GM18858 (cell line): ENCODE results near the gene AP1G1.
A peak's percentile ranks its signal among the peaks of the same experiment; 100 is the strongest.
"Not testable (repeated sequence)": the region's sequence is repeated elsewhere in the genome, so short reads cannot be mapped to it uniquely, and the experiment has no call there.

Source experiments
- ATAC-seq: cut with Tn5 transposase; IDR thresholded peaks from one replicate; pipeline ENCODE4 v1.9.1; 2021; ENCODE audit not compliant: unreplicated experiment

Gene AP1G1

DNA sequence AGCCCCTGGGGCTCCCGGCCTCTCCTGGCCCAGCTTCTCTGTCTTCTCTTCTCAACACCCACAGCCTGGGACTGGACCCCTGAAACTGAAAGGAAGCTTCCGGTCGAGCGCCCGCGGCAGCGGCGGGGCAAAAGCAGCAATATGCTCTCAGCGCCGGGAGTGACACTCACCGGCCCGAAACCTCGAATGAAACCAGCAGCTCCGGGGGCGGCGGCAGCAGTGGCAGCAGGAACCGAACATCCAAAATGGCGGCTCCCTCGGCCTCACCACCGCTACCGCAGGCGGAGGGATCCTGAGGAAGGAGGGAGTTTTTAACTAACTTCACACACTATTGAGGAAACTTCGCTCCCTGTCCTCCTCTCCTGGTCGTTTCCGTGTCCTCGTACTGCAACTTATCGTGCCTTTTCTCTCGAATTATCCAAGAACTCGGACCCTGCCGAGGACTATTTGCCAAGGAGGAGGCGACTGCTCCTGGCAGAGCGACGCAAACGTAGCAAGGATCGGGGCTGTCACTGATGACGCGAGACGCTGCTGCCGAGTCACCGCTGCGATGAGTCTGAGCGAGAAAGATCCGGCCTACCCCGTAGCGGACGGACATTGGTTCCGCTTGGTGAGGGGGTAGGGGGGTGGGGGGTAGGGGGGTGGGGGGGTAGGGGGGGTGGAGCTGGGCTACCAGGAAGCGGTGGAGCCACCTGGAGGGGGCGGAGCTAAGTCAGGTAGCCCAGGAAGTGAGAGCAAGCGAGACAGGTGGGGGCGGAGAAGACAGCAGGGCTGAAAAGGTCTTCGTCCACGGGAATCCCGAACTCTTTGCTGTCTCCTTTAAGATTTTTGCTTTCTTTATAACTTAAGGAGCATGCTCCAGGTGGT, at the start of gene AP1G1:
TSS of gene AP1G1 (minus strand) at position 242 of the 867 bp plus-strand sequence. CDS start 19,355 bp downstream, outside the sequence.
- peak; percentile 73 for ATAC-seq

DNA sequence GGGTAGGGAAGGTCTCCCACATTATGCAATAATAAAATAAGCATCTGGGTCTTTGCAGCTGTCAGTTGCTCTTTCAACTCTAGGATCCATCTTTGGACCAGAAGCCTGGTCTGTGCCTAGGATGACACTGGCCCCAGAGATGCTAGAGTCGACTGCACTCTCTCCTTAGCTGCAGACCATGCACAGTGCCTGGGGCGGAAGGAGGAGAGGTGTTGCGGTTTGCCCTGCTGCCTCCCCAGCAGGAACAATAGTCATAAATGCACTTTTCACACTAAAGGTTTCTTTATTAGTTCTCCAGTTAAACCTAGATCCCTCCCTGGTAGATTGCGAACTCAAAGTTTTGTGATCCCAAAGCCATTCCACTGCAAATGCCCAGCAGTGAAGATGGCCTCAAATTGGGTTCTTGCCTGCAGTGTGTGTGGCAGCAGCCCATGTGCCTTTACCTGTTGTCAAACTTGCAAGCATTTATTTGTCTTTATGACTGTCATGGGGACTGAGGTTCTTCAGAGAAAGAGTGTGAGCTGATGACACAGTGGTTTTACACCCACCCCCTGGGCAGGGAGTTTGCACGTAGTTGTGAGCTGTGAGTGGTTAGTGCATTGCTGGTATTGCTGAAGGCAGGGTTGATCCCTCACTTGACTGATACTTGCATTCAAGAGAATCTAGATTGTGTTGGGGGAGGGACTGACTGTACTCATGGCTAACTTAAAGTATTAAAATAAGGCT, 47.5 kb upstream of the AP1G1 start:
- ATAC-seq: no peak

DNA sequence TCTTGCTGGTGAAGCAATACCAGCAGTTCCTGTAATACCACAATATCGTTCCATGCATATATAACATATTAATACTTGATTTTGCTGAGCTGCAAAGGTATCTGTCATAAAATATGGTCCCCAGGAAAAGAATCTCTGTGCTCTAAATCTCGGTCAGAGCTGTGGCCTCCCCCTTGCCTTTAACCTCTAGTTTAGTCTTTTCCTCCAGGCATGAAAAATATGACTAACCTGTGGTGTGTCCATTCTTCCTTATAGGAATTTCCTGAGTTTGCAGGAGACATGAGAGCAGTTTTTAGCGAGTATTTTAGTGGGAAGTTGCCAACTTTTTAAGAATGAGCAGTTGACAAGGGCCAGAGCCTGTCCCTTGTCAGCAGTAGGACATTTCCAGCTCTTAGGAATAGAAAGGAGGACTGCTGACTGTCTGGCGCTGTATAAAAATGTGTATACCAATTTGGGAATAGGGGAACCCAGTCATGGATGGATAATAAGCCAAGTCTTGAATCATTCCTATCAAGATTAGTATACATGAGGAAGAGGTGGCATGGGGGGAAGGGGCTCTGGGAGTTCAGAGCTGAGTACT, 45.8 kb upstream of the AP1G1 start:
- ATAC-seq: no peak

- ATAC-seq: peak; percentile 46
These were observed 44.8 kb upstream of the AP1G1 start for GRCh38 chr16:71853413-71853812.

DNA sequence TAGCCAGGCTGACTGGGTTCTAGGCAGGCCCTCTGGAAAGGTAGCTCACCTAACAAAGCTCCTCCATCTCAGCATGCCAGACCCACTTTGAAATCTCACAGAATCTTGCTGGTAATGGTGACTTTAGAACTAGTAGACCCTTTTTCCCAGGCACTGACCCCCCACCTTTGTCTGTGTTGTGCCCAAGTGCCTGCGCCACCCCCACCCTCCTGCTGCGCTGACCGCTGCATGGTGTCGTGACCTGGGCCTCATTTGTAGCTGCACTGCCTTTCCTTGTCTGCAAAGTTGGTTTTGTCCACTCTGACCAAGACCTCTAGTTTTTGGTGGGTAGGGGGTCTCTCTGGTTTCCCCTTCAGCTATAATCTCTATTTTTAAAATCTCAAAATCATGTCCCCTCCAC, 43.9 kb upstream of the AP1G1 start:
- ATAC-seq: no peak

GRCh38 chr16:71852158-71852557, 43.5 kb upstream of the AP1G1 start:
- ATAC-seq: no peak

GRCh38 chr16:71851746-71852145, 43.1 kb upstream of the AP1G1 start:
- no peak for ATAC-seq

- ATAC-seq: no peak
These were observed 40.0 kb upstream of the AP1G1 start for GRCh38 chr16:71848622-71849021.

DNA sequence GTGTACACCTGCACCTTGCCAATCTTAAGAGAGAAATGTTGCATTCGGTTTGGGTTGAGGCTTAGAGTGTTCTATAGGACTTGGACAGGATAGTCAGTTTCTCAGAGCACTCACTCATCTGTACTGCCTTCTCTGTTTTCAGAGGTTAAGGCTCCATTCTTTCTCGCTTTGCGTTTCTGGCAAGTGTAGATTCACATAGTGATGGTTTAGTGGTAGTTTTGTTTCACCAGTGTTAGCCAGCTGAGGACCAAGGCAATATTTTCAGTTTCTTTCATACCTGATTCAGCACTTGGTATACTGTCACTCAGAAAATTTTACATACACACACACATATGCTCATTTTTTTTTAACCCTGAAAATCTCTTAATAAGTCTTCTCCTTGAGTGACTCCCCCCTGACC, 38.5 kb upstream of the AP1G1 start:
- no peak for ATAC-seq

GRCh38 chr16:71846431-71846830, 37.8 kb upstream of the AP1G1 start:
- no peak for ATAC-seq

- peak; percentile 54 for ATAC-seq
These were observed 37.2 kb upstream of the AP1G1 start, which contains the start of gene ATXN1L for GRCh38 chr16:71845639-71846430. Gene ATXN1L (plus strand): TSS chr16:71845976. CDS start chr16:71849741, 3,765 bp downstream.

GRCh38 chr16:71843572-71843971, 34.9 kb upstream of the AP1G1 start:
- ATAC-seq: no peak

GRCh38 chr16:71840052-71840451, 31.4 kb upstream of the AP1G1 start:
- no peak for ATAC-seq

GRCh38 chr16:71837150-71837549, 28.5 kb upstream of the AP1G1 start:
- ATAC-seq: no peak

DNA sequence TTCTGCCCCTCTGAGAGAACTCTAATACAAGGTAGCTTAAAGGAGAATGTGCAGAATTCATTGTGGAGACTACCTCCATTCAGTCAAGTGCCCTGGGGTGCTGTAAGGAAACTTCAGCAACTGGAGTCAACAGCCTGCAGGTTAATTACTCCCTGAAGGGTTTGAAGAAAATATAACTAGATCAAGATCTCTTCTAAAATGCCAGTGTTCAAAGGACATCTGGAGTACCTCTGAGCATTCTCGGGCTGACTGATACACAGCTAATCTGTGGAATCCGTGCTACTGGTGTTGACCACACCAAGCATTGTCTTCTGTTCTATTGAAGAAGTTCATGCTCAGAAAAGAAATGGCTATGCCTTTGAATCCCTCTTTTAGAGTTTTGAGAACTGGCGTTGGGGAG, 25.7 kb upstream of the AP1G1 start:
- no peak for ATAC-seq

GRCh38 chr16:71832112-71832511, 23.5 kb upstream of the AP1G1 start:
- not testable (repeated sequence) for ATAC-seq

DNA sequence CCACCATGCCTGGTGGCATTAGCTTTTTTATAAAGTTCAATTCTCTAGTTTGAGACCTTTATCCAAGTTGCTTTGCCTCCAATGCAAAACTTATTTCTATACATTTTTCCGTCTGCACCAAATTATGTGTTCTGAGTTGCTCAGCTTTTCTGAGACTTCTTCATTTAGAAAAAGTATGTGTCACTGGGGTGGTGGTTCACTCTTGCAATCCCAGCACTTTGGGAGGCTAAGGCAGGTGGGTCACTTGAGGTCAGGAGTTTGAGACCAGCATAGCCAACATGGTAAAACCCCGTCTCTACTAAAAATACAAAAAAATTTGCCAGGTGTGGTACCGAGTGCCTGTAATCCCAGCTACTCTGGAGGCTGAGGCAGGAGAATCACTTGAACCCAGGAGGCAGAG, 23.1 kb upstream of the AP1G1 start:
- ATAC-seq: not testable (repeated sequence)

GRCh38 chr16:71830359-71830758, 21.7 kb upstream of the AP1G1 start:
- ATAC-seq: no peak

- no peak for ATAC-seq
These were observed 17.9 kb upstream of the AP1G1 start for GRCh38 chr16:71826533-71827017.

- not testable (repeated sequence) for ATAC-seq
These were observed 8.5 kb upstream of the AP1G1 start for GRCh38 chr16:71817155-71817500.
